Amniotic epithelial cell (primary cell): Measurements from ENCODE around the gene MADCAM1.

Source experiments
- DNase-seq: peaks from one replicate; pipeline ENCODE4 v3.0.0-alpha.2; 2010; ENCODE audit warnings: low read depth

The MADCAM1 gene

DNA sequence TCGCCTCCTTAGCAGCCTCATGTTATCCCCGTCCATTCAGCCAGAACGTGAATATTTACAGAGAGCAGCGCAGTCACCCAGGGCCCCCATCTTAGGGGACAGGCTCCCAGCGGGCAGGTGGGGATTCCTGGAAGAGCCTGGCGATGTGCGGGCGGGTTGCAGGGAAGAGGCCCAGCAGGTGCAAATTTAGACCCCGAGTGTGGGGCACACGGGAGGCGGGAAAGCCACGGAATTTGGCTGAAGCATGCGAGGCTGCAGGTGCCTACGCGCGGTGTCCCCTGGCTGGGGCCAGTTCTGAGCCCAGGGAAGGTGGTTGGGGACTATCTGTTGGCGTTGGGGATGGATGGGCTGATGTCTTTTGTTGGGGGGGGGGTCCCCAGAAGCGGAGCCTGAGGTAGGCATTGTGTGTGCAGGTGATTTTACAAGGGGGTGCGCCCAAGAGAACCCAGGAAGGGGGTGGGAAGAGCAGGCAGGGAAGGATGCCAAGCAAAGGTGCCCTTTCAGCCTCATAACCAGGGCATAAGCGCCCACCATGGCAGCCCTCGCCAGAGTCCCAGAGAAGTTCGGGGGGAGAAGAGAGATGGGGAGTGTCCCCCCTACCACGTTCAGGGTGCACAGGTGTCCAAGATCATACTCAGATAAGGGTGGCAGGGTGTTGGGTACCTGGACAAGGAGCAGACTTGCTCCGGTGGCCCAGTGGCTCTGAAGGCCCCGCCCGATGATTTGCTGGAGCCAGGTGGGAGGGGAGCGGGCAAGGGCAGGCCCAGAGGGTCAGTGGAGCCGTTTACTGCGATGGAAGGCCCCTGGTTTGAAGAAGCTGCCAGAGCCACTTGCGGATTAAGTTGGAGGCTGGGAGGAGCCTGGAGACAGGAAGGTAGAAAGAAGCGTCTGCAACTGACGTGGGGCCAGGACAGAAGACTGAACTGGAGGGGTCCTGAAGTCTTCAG is 12.2 kb downstream of the MADCAM1 start:
- DNase-seq: no peak

DNA sequence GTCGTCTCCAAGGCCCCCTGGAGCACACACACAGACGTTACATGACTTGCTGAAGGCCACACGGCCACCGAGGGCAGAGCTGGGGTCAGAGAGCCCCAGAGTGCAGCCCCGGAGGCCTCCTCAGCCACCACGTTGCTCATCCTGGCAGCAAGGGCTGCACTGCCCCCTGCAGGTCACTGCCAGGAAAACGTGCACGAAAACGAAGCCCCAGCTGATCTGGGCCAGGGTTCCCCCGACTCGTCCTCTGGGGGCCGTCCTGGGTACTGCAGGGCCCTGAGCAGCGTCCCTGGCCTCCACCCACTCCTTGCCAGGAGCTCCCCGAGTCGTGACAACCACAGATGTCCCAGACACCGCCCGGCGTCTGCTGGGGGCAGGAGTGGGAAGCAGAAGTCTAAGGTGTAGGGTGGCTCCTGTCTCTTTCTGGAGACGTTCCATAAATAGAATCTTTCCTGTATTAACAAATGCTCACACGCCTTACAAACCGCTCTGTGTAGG is 14.4 kb downstream of the MADCAM1 start:
- DNase-seq: peak; percentile 83

DNA sequence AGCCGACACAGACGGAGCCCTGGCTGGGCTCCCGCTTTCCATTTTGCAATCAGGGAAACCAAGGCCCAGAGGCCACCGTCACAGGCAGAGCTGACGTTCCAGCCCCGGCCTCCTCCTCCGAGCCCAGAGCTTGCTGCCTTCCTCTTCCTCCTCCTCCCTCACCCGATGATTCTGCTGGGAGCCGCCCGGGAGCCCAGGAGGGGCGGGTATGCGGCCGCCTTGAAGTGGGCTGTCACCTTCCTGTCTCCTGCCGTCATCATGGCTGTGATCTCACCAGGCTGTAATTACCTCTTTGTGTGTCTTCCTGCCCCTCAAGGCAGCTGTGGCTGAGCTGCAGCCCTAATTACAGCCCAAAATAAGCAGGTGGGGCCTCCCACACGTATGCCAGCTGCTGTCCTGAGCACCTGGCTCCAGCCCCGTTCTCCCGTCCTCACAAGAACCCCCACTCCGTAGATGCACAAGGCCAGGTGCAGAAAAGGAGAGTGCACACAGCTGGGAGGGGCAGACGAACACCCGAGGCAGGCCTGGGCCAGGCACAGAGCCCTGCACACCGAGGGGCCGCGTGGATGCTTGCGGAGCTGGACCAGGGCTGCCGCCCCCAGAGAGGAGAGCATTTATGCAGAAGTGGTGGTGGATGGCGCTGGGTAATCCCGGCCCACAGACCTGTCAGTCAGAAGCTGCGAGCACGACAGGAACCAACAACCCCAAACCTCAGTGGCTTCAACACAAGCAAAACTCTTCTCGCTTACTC is 15.0 kb downstream of the MADCAM1 start:
- peak; percentile 63 for DNase-seq

DNA sequence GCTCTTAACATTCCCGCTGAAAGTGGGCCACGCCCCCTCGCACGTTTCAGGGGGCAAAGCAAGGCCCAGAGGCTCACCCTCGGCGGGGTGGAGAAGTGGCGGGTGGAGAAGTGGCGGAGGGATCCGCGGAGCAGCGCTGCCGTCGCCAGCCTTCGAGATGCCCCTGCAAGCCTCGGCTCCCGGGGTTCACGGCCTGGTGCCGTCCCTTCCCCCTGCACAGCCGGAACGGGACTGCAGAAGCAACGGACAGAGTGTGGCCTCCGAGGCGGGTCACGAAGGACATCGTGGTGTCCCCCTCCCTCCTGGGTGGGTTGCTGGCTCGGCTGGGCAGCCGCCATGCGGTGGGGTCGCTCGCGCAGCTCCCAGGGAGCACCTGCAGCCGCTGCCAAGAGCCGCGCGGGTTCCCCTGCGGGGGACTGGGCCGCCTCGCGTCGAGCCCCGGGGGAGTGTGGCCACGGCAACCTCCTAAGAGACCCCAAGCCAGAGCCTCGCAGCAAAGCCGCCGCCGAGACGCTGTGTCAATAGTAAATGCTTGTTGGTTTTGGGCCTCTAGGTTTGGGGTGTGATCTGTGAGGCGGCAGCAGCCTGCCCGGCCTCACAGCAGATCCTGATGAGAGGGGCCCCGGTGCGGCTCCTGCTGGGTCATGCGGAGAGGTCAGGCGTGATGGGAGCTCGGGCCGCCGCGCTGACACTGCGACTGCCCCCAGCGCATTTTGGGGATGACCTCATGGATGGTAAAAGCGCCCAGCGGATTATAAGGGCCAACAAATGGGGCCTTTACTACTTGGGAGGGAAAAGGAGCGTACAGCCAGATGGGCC is 16.5 kb downstream of the MADCAM1 start:
- no peak for DNase-seq

DNA sequence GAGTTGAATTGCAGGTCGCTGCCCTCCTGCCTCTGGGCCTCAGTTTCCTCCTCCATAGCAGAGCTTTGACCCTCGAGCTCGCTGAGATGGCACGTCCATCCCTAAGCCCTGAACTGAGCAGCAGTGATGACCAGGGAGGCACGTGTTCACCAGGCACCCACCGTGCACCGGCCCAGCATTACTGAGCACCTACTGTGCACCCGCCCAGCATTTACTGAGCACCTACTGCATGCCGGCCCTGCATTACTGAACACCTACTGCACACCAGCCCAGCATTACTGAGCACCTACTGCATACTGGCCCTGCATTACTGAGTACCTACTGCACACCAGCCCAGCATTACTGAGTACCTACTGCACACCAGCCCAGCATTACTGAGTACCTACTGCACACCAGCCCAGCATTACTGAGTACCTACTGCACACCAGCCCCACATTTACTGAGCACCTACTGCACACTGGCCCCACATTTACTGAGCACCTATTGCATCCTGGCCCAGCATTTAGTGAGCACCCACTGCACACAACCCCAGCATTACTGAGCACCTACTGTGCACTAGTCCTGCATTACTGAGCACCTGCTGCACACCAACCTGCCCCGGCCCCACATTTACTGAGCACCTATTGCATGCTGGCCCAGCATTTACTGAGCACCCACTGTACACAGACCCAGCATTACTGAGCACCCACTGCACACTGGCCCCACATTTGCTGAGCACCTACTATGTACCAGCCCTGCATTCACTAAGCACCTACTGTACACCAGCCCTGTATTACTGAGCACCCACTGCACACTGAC is 17.3 kb downstream of the MADCAM1 start:
- no peak for DNase-seq

DNA sequence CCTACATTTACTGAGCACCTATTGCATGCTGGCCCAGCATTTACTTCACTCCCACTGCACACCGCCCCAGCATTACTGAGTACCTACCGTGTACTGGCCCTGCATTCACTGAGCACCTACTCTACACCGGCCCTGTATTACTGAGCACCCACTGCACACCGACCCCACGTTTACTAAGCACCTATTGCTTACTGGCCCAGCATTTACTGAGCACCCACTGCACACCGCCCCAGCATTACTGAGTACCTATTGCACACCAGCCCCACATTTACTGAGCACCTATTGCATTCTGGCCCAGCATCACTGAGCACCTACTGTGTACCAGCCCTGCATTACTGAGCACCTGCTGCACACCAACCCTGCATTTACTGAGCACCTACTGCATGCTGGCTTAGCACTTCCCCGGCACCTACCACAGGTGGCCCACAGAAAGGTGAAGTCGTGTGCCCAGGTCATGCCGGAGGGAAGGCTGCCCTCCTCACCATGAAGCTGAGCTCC is 17.9 kb downstream of the MADCAM1 start:
- DNase-seq: no peak

DNA sequence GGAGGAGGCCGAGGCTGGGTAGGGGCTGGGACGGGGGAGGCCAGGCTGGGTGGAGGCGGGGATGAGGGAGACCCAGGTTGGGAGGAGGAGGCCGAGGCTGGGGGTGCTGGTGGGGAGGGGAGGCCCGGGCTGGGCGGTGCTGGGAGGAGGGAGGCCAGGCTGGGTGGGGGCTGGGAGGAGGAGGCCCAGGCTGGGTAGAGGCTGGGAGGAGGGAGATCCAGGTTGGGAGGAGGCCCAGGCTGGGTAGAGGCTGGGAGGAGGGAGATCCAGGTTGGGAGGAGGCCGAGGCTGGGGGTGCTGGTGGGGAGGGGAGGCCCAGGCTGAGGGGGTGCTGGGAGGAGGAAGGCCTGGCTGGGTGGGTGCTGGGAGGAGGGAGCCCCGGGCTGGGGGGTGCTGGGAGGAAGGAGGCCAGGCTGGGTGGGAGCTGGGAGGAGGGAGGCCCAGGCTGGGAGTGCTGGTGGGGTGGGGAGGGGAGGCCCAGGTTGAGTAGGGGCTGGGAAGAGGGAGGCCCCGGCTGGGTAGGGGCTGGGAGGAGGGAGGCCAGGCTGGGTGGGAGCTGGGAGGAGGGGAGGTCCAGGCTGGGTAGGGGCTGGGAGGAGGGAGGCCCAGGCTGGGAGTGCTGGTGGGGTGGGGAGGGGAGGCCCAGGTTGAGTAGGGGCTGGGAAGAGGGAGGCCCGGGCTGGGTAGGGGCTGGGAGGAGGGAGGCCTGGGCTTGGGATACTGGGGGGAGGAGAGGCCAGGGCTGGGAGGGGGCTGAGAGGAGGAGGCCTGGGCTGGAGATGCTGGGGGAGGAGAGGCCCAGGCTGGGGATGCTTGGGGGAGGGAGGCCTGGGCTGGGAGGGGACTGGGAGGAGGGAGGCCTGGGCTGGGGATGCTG is 21.7 kb downstream of the MADCAM1 start:
- peak; percentile 95 for DNase-seq

DNA sequence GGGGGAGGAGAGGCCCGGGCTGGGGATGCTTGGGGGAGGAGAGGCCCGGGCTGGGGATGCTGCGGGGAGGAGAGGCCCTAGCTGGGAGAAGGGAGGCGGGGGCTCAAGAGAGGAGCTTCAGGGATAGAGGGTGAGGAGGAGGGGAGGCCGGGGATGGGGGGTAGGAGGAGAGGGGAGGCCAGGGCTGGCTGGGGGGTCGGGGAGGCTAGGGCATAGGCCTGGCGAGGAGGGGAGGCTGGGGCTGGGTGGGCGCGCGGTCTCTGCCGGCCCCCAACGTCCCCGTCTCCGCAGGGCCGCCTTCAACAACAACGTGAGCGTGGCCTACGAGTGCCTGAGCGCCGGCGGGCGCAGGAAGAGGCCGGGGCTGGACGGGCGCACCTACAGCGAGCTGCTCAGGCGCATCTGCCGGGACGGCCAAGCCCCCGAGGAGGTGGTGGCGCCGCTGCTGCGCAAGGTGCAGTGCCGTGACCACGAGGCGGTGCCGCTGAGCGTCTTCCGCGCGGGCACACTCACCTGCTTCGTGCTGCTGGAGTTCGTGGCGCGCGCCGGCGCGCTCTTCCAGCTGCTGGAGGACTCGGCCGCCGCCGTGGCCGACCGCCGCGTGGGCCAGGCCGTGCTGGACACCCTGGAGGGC is 22.4 kb downstream of the MADCAM1 start:
- DNase-seq: no peak

DNA sequence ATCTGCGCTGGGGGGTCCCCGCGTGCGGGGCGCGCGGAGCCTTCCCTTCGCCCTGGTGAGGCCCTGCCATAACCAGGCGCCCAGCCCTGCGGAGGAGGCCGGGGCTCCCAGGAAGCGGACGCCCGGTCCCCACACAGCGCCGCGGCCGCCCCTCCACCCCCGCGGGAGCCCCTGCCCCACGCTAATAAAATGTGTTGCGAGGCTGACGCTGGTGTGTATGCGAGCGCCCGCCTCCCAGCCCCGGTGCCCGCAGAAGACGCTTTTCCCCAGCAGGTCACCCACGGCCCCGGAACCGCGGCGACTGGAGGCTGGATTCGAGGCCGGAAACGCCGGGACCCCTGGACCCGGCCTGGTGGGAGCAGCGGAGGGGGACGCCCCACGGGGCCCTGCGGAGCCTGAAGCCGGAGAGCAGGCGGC is 23.2 kb downstream of the MADCAM1 start:
- no peak for DNase-seq

DNA sequence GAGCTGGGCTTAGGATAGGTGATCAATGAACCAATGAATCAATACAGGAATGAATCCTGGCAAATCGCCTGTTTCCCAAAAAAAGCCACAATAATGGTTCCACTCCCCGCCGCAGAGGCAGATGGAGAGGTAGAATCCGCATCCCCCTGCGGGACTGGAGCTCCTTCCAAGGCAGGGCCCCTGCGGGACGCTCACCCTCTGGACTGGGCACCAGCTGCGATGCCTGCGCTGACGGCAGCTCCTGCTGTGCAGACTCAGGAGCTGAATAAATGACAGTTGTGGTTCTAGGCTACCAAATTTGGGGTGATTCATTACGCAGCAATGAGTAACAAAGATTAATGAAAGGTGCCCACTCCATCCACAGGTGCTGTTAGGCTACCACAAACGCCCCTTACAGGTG is 26.4 kb downstream of the MADCAM1 start:
- no peak for DNase-seq

DNA sequence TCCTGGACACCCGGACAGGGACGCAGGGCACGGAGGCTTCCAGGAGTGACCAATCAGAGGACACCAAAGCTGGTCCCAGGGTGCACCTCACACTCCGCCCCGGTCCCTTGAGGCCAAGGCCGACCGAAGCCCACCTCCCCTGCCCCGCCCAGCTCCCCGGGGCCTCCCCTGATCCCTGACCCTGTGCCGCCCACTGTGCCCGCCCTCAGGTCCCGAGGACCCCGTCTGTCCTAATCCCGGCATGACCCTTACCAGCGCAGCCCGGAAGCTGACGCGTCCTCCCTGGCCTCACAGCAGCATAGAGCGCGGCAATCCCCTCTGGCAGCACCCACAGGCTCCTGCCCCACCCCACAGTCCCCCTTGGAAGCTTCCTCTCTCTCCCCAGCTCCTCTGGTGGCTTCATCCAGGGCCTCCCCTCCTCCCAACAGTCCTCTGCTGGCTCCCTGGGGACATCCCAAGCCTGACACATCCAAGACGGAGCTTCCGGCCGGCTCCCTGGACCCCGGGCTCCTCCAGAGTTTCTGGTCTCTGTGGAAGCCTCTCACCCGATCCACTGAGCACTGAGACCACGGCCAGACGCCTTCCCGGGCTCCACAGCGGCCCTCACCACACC is 27.9 kb downstream of the MADCAM1 start:
- DNase-seq: no peak

DNA sequence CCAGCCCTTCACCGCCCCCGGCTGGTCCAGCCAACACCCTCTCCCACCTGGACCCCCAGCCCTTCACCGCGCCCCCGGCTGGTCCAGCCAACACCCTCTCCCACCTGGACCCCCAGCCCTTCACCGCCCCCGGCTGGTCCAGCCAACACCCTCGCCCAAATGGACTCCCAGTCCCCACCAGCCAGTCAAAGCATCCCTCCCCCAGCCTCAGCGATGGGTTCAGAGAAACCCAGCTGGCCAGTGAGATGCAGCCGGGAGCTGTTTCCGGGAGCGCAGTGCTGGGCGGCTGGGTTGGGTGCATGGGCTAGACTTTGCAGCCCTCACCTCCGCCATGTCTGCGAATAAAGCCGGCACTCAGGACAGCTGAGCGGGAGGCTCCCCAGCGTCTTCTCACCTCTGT is 28.7 kb downstream of the MADCAM1 start:
- DNase-seq: no peak

DNA sequence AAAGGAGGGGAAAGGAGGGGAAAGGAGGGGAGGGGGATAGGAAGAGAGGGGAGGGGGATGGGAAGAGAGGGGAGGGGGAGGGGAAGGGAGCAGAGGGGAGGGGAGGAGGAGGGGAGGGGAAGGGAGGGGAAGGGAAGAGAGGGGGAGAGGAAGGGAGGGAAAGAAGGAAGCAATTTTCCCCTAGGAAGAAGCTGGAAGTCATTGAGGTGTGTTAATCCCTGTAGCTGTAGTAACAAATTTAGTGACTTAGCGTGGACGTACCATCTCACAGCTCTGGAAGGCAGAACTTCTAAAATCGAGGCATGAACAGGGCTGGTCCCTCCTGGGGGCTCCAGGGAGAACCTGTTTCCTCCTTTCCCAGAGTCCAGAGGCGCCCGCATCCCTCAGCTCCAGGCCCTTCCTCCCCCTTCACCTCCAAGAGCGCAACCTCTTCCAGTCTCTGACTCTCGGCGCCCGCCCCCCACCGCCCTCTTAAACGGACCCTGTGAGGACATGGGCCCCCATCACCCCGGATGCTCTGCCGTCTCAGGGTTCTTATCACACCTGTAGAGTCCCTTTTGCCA is 29.7 kb downstream of the MADCAM1 start:
- DNase-seq: no peak

DNA sequence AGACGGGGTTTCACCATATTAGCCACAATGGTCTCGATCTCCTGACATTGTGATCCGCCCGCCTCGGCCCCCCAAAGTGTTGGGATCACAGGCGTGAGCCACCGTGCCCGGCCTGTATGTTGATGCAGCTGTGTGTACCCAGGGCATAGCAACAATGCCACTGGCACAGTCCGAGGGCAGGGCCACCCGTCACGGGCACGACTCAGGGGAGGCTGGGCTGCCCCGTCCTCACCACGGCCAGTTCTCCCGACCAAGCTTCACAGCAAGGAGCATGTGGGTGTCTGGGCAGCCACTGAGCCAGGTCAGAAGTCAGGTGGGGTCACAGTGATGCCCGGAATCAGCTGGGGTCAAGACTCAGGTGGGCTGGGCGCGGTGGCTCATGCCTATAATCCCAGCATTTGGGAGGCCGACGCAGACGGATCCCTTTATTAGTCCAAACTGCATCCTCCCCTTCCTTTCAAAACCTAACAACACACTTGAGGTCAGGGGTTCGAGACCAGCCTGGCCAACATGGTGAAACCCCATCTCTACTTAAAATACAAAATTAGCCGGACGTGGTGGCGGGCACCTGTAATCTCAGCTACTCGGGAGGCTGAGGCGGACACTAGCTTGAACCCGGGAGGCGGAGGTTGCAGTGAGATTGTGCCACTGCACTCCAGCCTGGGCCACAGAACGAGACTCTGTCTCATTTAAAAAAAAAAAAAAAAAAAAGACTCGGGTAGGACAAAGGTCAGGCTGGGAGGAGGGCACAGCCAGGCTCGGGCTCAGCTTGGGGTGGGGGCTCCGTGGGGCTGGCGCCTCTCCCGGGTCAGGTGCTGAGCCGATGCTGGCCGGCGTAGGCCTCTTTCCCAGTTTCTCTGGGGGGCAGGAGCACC is 34.1 kb downstream of the MADCAM1 start:
- DNase-seq: no peak

DNA sequence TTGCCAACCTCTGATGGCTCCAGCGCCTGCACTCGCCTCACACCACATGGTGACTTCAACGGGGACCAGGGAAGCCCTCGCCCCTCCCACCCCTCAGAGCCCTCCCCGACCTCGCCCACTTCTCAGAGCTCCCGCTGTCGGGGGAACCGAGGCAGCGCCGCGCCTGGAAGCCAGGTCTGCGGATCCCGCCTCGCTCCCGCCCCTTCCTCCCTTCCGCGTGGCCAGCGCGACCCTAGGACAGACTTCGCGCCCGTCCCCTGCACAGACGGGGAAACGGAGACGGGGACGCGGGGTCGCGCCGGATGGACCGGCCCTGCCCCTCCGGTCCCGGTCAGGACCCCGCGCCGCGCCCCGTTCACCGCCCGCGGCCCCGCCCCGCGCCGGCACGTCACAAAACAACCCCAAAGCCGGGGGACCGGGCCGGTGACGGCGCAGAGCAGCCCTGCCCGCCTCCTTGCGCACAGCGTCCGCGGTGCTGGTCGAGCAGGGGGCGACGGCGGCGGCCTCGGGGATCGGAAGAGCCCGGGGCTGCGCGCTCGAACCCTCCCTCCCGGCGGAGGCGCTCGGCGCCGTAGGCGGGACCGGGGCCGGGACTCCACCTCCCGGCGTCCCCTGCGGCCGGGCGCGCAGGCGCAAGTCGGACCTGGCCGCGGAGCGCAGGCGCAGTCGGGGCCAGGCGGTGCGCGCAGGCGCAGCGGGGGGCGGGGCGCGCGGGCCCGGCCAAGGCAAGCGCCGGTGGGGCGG is 34.9 kb downstream of the MADCAM1 start:
- peak; percentile 63 for DNase-seq

DNA sequence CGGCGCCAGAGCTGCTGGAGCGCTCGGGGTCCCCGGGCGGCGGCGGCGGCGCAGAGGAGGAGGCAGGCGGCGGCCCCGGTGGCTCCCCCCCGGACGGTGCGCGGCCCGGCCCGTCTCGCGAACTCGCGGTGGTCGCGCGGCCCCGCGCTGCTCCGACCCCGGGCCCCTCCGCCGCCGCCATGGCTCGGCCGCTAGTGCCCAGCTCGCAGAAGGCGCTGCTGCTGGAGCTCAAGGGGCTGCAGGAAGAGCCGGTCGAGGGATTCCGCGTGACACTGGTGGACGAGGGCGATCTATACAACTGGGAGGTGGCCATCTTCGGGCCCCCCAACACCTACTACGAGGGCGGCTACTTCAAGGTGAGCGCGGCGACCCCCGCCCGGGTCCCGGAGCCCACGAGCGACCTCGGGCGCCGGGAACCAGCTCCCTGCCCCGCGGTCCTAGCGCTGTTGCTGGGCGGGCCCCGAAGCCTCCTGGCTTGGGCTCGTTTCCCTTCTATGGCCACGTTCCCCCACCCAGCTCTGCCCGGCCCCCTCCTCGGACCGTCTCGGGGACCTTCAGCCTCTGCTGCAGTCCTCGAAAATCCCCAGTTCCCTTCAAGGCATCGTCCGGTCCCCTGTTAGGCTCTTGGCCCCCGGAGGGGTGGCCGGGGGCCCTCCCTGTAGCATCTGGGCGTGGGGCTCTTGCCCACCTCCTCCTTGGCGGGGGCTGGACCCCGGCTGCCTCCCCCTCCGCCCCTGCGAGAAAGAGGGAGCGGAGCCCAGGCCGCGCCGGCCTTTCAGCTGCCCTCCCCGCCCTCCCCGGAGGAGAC is 35.7 kb downstream of the MADCAM1 start, which contains the start of gene CDC34:
CDC34 (plus strand) TSS at position 8 of the 808 bp plus-strand sequence; CDS start at position 180, 172 bp downstream.
- no peak for DNase-seq
